Measurements from ENCODE around the gene LRG1.
A peak's percentile ranks its signal among the peaks of the same experiment; 100 is the strongest.

Gene LRG1, protein sequence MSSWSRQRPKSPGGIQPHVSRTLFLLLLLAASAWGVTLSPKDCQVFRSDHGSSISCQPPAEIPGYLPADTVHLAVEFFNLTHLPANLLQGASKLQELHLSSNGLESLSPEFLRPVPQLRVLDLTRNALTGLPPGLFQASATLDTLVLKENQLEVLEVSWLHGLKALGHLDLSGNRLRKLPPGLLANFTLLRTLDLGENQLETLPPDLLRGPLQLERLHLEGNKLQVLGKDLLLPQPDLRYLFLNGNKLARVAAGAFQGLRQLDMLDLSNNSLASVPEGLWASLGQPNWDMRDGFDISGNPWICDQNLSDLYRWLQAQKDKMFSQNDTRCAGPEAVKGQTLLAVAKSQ

GRCh38 chr19:4539693-4540581 lies at the start of gene LRG1:
LRG1 (minus strand) TSS chr19:4540036; CDS start chr19:4540013, 23 bp downstream.
- DNase-seq: no peak

DNA sequence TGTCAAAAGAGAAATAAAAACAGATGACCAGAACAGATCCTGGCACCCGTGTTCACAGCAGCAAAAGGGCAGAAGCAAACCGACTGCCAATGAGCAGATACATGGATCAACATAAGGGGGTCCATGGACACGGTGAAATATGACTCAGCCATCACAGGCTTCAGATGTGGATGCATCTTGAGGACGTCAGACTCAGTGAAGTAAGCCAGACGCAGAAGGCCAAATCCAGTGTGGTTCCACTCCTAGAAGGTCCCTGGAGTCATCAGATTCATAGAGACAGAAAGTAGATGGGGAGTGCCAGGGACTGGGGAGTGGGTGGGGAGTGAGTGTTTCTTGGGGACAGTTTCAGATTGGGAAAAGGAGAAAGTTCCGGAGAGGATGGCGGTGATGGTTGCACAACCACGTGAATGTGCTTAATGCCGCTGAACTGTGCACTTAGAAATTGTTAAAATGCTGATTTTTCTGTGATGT lies 48.5 kb upstream of the LRG1 start:
- no peak for DNase-seq

DNA sequence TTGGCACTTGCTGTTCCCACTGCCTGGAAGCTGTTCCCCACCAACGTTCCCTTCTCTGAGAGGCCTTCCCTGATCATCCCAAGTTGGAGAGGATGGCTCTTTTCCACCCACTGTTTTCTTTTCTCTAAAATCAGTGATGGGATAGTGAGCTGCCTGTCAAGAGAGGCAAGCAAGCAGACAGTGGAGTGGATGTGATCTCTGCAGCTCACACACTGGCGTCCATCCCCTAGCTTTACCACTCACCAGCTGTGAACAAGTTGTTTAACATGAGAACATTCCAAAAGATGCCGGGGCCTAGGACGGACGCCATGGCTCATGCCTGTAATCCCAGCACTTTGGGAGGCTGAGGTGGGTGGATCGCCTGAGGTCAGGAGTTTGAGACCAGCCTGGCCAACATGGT lies 47.7 kb upstream of the LRG1 start:
- no peak for DNase-seq

- DNase-seq: no peak
Measured at GRCh38 chr19:4586691-4587090, 46.9 kb upstream of the LRG1 start.

DNA sequence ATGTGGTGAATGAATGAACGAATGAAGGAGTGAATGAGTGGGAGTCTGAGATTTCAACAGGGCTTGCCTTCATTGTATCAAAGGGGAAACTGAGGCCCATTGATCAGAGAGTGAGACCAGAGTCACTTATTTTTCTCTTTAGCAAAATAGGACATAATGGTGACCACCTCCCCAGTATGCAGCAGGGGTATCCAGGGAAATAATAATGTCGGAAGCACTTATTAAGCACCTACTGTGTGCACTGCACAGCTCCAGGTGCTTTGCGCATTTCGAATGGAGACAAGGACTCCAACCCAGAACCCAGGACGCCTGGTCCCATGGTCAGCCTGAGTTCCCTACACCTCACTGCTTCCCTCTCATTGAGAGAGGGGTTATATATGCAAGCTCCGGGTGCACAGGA lies 46.4 kb upstream of the LRG1 start:
- no peak for DNase-seq

GRCh38 chr19:4585556-4585955 lies 45.7 kb upstream of the LRG1 start:
- no peak for DNase-seq

DNA sequence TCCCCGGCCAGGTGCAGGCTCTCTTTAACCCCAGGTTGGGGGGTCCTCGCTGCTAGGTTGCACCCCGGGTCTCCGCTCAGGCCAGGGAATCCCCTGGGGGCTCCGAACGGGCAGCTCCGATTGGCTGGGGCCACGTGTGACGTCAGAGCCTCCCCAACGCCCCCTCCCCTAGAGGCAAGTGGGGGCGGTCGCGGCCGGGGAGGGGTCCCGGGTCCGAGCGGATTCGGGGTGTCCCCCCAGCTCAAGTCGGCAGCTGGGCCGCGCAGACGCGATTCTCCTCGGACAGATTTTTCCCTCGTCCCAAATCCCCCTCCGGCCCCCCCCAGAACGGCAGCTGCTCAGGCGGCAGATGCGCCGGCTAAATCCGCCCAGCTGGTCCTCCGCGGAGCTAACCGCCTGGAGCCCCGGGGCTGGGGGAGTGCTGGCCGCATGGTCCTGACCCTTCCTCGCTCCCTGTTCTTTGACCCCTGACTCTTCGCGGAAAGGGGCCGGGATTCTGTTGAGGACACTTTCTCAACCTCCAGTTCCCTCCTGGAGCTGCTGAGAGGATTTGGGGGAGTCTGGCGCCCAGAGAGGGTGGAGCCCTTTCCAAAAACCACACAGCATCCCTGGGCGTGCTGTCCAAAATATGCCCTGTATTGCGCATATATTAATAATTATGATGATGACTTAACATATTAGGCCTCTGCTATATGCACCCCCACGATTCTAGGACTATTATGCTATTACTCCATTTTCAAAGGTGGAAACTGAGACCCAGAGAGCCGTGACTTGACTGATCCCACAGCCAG lies 45.0 kb upstream of the LRG1 start:
- DNase-seq: no peak

DNA sequence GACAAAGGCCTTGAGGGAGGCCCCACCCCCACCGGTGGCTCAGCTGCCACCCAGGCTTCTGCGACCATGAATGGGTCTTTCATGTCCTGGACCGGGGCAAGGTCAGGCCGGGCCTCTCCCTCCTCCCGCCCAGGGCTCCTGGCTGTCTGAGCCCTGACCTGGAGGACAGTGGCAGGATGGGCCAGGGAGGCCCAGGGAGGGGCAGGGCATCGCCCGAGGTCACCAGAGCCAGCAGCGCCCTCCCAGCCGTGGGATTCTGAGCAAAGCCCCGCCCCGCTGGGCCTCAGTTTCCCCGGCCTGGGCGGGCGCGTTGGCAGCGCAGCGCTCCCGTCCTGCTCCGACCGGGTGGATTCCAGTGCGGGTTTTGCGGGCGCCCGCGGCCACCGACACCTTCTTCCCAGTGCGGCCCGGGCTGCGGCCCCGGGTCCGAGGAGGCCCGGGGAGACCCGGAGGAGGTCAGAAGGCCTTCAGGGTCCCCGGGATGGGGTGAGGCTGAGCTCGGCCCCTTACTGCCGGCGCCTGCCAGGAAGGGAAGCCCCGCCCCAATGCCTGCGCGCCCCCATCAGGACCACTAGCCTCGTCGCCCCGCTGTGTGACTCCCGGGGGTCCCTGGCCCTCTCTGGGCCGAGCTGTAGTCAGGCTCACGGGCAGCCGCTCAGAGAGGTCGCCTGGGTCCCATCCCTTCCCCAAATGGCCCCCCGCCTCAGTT lies 44.3 kb upstream of the LRG1 start:
- no peak for DNase-seq

- no peak for DNase-seq
Measured at GRCh38 chr19:4582980-4583842, 43.4 kb upstream of the LRG1 start.

DNA sequence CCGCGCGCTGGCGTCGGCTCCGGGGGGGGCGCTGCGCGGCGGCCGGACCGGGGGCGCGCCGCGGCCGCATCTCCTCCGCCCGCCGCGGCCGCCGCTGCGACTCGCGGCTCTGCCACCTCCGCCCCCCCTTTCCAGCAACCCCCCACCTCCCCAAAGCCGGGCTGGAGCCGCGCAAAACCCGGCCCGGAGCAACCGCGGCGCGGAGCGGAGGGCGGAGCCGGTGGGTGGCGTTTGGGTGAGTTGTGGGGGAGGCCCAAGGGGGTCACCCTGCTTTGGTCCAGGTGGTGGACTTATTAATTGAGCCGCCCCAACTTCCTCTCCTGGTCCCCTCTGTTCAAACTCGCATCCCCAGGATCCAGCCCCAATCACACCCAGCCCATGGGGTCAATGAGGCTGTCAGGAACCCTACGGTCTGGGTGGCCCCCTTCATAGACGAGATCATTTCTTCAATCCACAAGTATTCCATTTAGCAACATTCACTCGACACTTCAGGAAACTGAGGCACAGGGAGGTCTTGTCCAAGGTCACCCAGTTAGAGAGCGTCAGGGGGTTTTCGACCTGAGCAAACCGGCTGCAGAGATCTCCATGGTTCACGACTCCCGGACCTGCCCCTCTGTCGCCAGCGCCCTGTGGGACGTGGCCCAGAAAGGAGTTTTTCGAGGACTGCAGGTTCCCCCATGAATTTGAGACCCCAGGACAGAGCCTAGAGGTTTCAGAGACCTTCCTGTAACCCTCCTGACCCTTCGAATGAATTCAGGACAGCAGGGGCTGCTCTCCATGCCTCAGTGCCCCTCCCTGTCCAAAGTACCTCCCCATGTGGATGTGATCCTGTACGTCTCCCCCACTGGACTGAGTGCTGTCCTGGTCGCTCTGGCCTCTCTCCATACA lies 42.1 kb upstream of the LRG1 start:
- DNase-seq: no peak

GRCh38 chr19:4580961-4581665 lies 41.3 kb upstream of the LRG1 start:
- DNase-seq: no peak

DNA sequence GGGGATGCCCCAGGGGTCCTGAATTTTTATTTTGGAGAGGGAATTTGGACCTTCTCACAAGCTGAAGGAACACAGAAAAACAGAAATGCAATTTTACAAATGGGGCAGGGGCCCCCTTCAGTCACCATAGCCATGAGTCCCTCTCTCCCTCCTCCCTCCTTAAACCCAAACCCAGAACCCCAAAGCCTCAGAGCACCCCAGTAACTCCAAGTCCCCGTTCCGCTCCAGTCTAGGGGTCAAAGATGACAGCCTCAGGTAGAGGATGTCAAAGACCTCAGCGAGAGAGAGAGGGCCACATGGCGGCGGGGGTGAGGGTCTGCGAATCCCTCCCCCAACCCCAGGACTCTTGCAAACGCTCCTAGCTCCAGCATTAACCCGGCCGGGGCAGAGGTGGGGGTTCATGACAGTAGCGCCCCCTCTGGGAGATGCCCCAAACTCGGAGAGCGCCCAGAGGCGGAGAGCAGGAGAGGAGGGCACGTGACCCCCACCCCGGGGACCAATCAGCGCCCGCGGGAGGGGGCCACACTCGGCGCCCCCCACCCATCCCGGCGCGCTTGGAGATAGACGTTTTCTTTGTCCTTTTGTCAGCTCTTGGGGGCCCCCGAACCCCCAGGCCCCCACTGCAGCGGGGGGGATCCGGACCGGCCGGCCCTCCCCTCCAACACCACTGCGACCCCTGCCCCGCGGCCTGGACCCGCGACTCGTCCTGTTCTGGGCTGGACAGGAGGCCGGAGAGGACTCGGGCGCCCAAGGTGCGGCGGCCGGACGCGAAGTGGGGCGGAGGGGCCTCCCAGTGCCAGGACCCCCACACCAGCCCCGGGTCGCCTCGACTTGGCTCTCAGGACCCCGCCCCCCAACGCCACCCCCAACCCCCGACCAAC lies 40.4 kb upstream of the LRG1 start:
- no peak for DNase-seq

- no peak for DNase-seq
Measured at GRCh38 chr19:4579389-4579788, 39.6 kb upstream of the LRG1 start.

DNA sequence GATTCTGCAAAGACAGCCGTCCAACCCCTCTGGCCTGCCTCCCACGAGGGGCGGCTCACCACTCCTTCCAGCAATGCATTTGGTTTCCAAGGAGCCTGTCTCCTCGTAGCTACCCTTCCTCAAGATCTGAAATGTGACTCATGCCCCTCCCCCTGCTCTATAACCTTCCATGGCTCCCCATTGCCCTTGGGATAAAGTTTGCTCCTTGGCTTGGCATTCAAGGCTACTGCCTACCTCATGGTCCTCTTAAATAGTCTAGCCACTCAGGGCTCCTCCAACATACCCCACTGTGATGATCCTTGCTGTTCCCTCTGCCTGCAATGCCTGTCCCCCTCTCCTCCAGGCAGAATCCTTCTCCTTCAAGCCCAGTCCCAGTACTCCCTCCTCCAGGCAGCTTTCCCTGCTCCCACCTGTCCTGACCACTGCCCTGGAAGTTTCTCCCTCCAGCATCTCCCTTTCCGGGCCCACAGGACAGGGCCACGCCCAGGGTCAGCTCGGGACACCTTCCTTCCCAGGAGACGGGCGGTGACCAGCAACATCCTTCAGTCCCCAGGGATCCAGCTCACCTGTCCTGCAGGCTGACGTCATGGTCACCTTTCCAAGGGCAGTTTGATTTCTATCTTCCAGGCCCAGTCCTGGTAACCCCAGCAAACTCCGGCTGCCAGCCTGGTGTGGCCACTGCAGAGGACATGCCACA lies 38.9 kb upstream of the LRG1 start:
- DNase-seq: no peak

DNA sequence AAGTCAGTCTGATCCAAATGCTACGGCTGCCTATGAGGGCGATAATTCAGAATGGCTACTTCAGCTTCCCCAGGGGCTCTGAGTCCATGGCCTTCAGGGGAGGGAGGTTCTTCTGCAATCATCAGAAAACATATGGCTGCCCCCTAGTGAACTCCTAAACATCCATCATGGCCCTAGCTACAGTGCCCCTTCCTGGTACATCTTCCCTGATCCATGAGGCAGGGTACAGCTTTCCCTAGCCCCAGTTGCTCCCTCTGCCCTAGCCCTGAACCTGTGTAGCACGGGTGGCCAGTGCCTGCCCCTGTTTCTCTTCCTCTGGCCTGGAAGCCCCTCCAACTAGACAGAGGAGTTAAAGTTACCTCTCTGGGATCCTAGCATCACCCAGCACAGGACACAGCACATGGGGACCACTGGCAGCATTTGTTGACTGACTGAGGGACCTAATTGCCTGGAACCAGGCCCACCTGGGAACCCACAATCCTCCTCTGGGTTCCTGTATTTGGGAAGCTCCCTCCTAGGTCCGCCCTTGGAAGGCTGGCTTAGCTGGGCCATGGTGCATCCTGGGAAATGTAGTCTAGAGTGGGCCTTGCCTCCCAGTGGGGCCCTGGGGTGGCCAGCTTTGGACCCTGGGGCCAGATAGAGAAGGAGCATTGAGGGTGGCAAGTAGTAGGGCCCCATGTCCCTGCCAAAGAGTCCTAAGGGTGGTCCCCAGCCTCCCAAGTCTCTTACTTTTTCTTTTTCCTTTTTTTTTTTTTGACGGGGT lies 37.4 kb upstream of the LRG1 start:
- no peak for DNase-seq

DNA sequence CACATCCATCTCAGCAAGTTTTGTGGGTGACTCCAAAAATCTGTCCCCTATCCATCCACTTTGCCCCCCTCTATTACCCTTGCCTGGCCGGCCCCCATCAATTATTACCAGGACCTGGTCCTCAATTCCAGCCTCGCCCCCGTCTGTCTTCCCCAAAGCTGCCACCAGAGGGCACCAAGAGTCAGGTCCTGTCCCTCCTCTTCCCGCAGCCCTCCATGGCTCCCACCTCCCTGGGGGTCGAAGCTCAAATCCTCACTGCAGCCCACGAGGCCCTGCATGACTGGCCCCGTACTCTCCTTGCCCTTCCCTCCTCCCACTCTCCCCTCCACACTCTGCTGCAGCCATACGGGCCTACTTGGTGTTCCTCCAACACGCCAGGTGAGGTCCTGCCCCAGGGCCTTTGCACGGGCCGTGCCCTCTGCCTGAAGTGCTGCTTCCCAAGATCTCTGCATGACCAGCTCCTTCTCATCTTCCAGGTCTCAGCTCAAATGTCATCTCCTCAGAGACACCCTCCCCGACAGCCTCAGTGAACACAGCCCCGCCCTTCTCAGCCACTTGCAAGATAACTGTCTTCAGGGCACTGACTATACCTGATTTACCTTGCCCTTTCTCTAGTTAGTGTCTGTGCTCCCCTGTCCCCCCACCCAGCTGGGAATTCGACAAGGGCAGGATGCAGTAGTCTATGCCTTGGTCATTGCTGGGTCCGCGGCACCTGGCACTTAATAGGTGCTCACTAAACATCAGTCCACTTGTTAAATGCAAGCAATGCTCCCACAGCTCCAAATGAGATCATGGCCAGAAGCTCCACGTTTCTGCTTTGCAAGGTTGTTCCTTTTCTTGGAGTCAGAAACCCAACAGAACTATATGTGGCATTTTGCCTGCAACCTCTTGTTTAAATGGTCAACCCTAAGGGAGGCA lies 36.4 kb upstream of the LRG1 start:
- peak; percentile 47 for DNase-seq
